Ascending aorta (tissue), 2 donors: Measurements from ENCODE around the gene EDNRA. TPM values are rescaled to one million over a fixed set of nuclear protein-coding genes. Genes with fewer than 3 reads are reported as not detected.

Source experiments
- DNase-seq, 2 donors: peaks; one replicate each; pipeline ENCODE4 v3.0.0-alpha.2; 2019; ENCODE audit warnings: low spot score in 2 of 2
- H3K27ac ChIP-seq, 2 donors: fragments of 200-600 bp; sonication (generic); one replicate each; pipeline ENCODE4 v1.5.1; 2016 to 2017; ENCODE audit warnings: mild to moderate bottlenecking in 1 of 2
- H3K27me3 ChIP-seq: fragments of 200-600 bp; sonication (generic); one replicate; pipeline ENCODE4 v1.5.1; 2017
- H3K36me3 ChIP-seq, 2 donors: fragments of 200-600 bp; sonication (generic); one replicate each; pipeline ENCODE4 v1.5.1; 2016
- H3K4me1 ChIP-seq, 2 donors: fragments of 200-600 bp; sonication (generic); one replicate each; pipeline ENCODE4 v1.5.1; 2016 to 2017; ENCODE audit warnings: mild to moderate bottlenecking in 1 of 2
- H3K4me3 ChIP-seq, 2 donors: fragments of 200-600 bp; sonication (generic); one replicate each; pipeline ENCODE4 v1.5.1; 2016 to 2017; ENCODE audit warnings: mild to moderate bottlenecking in 1 of 2
- H3K9me3 ChIP-seq, 2 donors: fragments of 200-600 bp; sonication (generic); one replicate each; pipeline ENCODE4 v1.5.1; 2016
- intact Hi-C: fragments of 100-400 bp; cut with DNase I; formaldehyde crosslinking; loops from one replicate; pipeline ENCODE4 v1.15.1; 2023
- total RNA-seq: library from RNA; depleted of rRNA; stranded (reverse); fragments of >200 nt; gene quantifications from one replicate; pipeline ENCODE4 v1.1.0, GENCODE V29; 2016
- TF ChIP-seq, protein P1 (sequence below), 3 experiments: fragments of 200-600 bp in 2 of 3; fragments of 450-650 bp in 1 of 3; sonication (generic) in 2 of 3; IDR thresholded peaks; one replicate each; pipeline ENCODE4 v1.5.1; 2016 to 2019; ENCODE audit warnings: antibody characterized with exemption in 3 of 3, mild to moderate bottlenecking in 1 of 3, moderate library complexity in 1 of 3

EDNRA gene
- total RNA-seq, 1 donor from 2014 or later = 31.4 TPM

DNA sequence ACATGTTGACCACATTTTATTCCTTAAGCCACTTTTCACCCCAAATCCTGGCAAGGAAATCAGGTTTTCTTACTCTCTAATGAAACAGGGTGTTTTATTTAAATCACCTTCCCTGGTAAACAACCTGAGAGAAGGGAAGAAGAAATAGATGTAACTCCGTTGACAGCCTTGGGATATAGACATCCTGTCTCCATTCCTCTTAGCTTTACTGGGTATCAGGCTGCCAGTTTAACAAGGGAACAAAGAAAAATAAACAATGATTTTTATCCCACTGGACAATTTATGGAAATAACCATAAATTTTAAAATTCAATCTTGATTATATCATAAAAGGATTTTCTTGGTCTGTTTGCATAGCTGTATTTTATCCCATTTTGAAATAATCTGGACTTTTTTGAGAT lies 49.2 kb downstream of the EDNRA start:
- intact Hi-C loops = no loop called here

DNA sequence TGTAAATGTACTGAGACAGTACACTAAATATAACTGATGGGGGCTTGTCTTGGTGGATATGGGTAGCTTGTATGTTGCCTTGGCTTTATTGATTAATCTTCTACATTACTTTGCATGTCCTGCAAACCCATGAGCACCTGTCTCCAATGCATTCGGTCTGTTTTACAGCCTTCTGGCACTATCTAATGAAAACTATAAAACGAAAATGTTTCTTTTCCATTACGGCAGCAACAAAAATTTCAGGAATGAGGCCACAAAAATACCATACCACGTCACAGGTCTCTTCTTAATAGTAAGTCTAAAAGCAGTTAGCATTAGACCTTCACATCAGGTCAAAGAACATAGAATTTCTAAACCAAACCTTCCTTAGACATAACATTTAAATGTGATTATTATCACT lies 49.8 kb downstream of the EDNRA start:
- Histone ChIP-seq H3K4me1 (no peaks in the 10 kb centered on the region), H3K4me3 (no peak overlapping the region), H3K9me3 (no peaks in the 10 kb centered on the region), H3K36me3 (no peaks in the 10 kb centered on the region), H3K27ac (no peak overlapping the region), H3K27me3 (no peaks in the 10 kb centered on the region)
- intact Hi-C loops = no loop called here
- TF ChIP-seq, protein P1, sequence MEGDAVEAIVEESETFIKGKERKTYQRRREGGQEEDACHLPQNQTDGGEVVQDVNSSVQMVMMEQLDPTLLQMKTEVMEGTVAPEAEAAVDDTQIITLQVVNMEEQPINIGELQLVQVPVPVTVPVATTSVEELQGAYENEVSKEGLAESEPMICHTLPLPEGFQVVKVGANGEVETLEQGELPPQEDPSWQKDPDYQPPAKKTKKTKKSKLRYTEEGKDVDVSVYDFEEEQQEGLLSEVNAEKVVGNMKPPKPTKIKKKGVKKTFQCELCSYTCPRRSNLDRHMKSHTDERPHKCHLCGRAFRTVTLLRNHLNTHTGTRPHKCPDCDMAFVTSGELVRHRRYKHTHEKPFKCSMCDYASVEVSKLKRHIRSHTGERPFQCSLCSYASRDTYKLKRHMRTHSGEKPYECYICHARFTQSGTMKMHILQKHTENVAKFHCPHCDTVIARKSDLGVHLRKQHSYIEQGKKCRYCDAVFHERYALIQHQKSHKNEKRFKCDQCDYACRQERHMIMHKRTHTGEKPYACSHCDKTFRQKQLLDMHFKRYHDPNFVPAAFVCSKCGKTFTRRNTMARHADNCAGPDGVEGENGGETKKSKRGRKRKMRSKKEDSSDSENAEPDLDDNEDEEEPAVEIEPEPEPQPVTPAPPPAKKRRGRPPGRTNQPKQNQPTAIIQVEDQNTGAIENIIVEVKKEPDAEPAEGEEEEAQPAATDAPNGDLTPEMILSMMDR (IDR thresholded peaks at IDR 0.05) = no peak
- no peak for DNase-seq

More for the DNA sequence above, 49.2 kb downstream of the EDNRA start:
- Histone ChIP-seq H3K4me1 (no peaks in the 10 kb centered on the region), H3K4me3 (no peak overlapping the region), H3K27ac (no peak overlapping the region), H3K36me3 (no peaks in the 10 kb centered on the region), H3K27me3 (no peaks in the 10 kb centered on the region), H3K9me3 (no peaks in the 10 kb centered on the region)
- TF ChIP-seq, protein P1 (IDR thresholded peaks at IDR 0.05) = no peak
- DNase-seq = no peak

DNA sequence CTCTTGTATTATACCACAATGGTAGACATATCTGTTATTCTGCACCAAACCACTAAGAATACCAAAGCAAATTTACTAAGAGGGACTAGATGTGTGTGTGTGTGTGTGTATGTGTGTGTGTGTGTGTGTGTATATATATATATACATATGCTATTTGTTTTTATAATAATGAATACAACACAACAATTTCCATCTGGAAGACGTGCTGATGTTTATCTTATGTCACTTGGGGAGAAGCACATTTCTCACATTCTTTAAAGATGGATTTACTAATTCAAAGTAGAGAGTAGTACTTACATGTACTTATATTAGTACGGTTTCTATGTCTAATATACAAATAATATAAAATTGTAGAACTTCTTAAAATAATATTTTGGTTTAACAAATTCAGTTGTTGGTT lies 52.0 kb downstream of the EDNRA start:
- no peaks in the 10 kb centered on the region for H3K4me1 ChIP-seq
- intact Hi-C loops = no loop called here
- H3K9me3 ChIP-seq = no peaks in the 10 kb centered on the region
- H3K4me3 ChIP-seq = no peak overlapping the region
- no peaks in the 10 kb centered on the region for H3K27me3 ChIP-seq
- peaks cover 0 to 4% of the 10 kb centered on the region in 2 donors for H3K36me3 ChIP-seq
- no peak overlapping the region for H3K27ac ChIP-seq
- DNase-seq = no peak
- TF ChIP-seq, protein P1 (IDR thresholded peaks at IDR 0.05) = no peak

DNA sequence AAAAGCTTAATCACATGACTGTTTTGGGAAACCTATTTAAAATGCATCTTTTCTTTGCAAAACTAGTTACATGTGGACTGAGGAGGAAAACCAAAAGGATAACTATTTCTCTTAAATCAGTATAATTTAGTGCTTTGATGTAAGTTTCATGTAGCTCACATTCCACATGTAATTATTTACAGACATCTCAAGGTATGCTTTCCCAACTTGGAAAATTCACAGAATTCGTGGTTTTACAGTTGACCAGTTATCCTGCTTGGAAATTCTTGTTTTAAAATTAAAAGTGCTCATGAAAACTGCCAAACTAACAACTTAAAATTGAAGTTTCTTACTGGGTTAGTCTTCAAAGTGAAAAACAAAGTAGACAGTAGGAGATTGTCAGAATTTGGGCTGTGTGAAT lies 52.4 kb downstream of the EDNRA start:
- no peaks in the 10 kb centered on the region for H3K9me3 ChIP-seq
- peaks cover 0 to 4% of the 10 kb centered on the region in 2 donors for H3K36me3 ChIP-seq
- H3K27ac ChIP-seq = no peak overlapping the region
- no peak for DNase-seq
- TF ChIP-seq, protein P1 (IDR thresholded peaks at IDR 0.05) = no peak
- intact Hi-C loops = no loop called here
- H3K27me3 ChIP-seq = no peaks in the 10 kb centered on the region
- no peaks in the 10 kb centered on the region for H3K4me1 ChIP-seq
- no peak overlapping the region for H3K4me3 ChIP-seq

DNA sequence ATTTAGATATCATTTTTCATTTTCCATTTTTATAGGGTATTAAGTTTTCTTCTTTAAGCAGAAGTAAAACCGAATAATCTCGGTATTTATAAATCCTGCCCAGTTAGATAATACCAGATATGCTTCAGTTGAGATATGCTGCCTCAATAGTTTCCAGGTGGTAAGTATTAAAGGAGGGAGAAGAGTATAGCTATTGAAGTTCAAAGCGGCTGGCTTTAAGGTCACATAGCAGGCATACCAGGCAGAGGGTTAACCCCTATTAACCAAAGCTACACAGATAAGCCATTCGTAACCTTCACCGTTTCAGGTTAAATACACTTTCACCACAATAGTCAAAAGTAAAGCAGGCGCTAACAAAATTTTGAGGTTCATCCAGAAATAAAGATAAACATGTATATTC lies 54.2 kb downstream of the EDNRA start:
- Histone ChIP-seq H3K4me3 (no peak overlapping the region), H3K9me3 (no peaks in the 10 kb centered on the region), H3K36me3 (peaks cover 0 to 4% of the 10 kb centered on the region in 2 donors), H3K27me3 (no peaks in the 10 kb centered on the region), H3K27ac (no peak overlapping the region), H3K4me1 (no peaks in the 10 kb centered on the region)
- no peak for DNase-seq
- TF ChIP-seq, protein P1 (IDR thresholded peaks at IDR 0.05) = no peak
- intact Hi-C loops = no loop called here

DNA sequence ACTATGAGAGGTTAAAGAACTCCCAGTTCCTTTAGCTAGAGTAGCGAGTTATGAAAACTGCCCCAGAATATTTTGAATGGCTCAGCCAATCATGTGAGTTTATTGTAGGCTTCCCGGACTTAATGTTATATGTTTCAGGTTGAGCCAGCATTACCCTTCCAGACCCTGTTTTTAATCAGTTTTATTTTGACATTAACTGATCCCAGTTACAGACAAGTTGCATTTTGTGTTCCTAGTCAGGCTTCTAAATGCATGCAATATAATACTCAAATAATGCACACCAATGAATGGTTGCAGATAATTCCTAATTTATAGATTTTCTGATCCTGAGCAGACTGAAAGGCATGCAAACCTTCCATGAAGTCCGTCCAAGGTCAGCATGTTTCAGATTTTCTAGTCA lies 57.8 kb downstream of the EDNRA start:
- Histone ChIP-seq H3K27me3 (no peaks in the 10 kb centered on the region), H3K27ac (no peak overlapping the region), H3K4me1 (peaks cover 0 to 3% of the 10 kb centered on the region in 2 donors), H3K4me3 (no peak overlapping the region), H3K9me3 (no peaks in the 10 kb centered on the region), H3K36me3 (peaks cover 0 to 4% of the 10 kb centered on the region in 2 donors)
- TF ChIP-seq, protein P1 (IDR thresholded peaks at IDR 0.05) = no peak
- intact Hi-C loops = no loop called here
- no peak for DNase-seq
